Loucy (cell line): ENCODE data around the gene LAMP2.

Experiments
- H2AFZ ChIP-seq: fragments of 200-600 bp; sonication (generic); 2 replicates; pipeline ENCODE4 v1.6.0; 2016; ENCODE audit warnings: antibody characterized with exemption, mild to moderate bottlenecking, low read length, moderate library complexity
- H3F3A ChIP-seq: fragments of 200-600 bp; 2 replicates; pipeline ENCODE4 v1.6.0; 2016; ENCODE audit warnings: antibody characterized with exemption, low read depth, mild to moderate bottlenecking
- H3K27me3 ChIP-seq: fragments of 200-600 bp; sonication (generic); 2 replicates; pipeline ENCODE4 v1.6.1; 2014; ENCODE audit warnings: low read length, mild to moderate bottlenecking; ENCODE audit not compliant: insufficient read depth, poor library complexity, severe bottlenecking
- H3K36me3 ChIP-seq: fragments of 200-600 bp; sonication (generic); 2 replicates; pipeline ENCODE4 v1.6.1; 2016; ENCODE audit warnings: low read length; ENCODE audit not compliant: insufficient read depth
- H3K4me1 ChIP-seq: fragments of 200-600 bp; sonication (generic); 2 replicates; pipeline ENCODE4 v1.5.1; 2014; ENCODE audit warnings: low read length, mild to moderate bottlenecking; ENCODE audit not compliant: insufficient read depth, poor library complexity, severe bottlenecking
- H3K4me2 ChIP-seq: fragments of 200-600 bp; sonication (generic); 2 replicates; pipeline ENCODE4 v1.6.0; 2014; ENCODE audit warnings: antibody characterized with exemption, low read length, low read depth, mild to moderate bottlenecking; ENCODE audit not compliant: poor library complexity, severe bottlenecking
- H3K4me3 ChIP-seq: fragments of 200-600 bp; sonication (generic); 2 replicates; pipeline ENCODE4 v1.5.1; 2014; ENCODE audit warnings: low read length, mild to moderate bottlenecking, mixed read lengths; ENCODE audit not compliant: poor library complexity, severe bottlenecking
- H3K79me2 ChIP-seq: fragments of 200-600 bp; sonication (generic); 2 replicates; pipeline ENCODE4 v1.6.1; 2014; ENCODE audit warnings: low read length; ENCODE audit not compliant: insufficient read depth
- H3K9ac ChIP-seq: fragments of 200-600 bp; sonication (generic); 2 replicates; pipeline ENCODE4 v1.6.0; 2014; ENCODE audit warnings: mild to moderate bottlenecking, low read depth, low read length, moderate library complexity; ENCODE audit not compliant: poor library complexity, severe bottlenecking
- H3K9me2 ChIP-seq: fragments of 200-600 bp; sonication (generic); replicated peaks from 2 replicates; pipeline ENCODE4 v1.6.1; 2016; ENCODE audit warnings: low read depth, low read length, mixed read lengths
- H3K9me3 ChIP-seq: fragments of 200-600 bp; sonication (generic); 2 replicates; pipeline ENCODE4 v1.6.1; 2014; ENCODE audit warnings: mild to moderate bottlenecking, antibody characterized with exemption, low read length, low read depth; ENCODE audit not compliant: insufficient read depth
- H4K20me1 ChIP-seq: fragments of 200-600 bp; sonication (generic); 2 replicates; pipeline ENCODE4 v1.6.0; 2014; ENCODE audit warnings: antibody characterized with exemption, low read length, mild to moderate bottlenecking; ENCODE audit not compliant: insufficient read depth, poor library complexity, severe bottlenecking
- CTCF ChIP-seq: fragments of 200-600 bp; sonication (generic); conservative IDR thresholded peaks from 2 replicates; pipeline ENCODE4 v1.5.1; 2014; ENCODE audit warnings: mild to moderate bottlenecking, antibody characterized with exemption, low read length
- EZH2phosphoT487 ChIP-seq: fragments of 200-600 bp; IDR thresholded peaks from 2 replicates; pipeline ENCODE4 v1.6.1; 2018; ENCODE audit warnings: antibody characterized with exemption, mild to moderate bottlenecking, moderate library complexity, borderline replicate concordance

The LAMP2 gene

GRCh38 chrX:120512627-120513026 lies 43.5 kb upstream of the LAMP2 start:
- Histone ChIP-seq H3K9ac (no peak overlapping the region), H3K79me2 (no peaks in the 10 kb centered on the region), H3K4me3 (no peak overlapping the region), H3K9me3 (no peaks in the 10 kb centered on the region), H3K4me1 (no peaks in the 10 kb centered on the region), H4K20me1 (no peaks in the 10 kb centered on the region), H3K4me2 (no peak overlapping the region), H3F3A (no peaks in the 10 kb centered on the region), H3K36me3 (no peaks in the 10 kb centered on the region), H2AFZ (no peak overlapping the region), H3K27me3 (no peaks in the 10 kb centered on the region), H3K9me2 (no peaks in the 10 kb centered on the region)
- TF ChIP-seq EZH2phosphoT487: no peak
- TF ChIP-seq CTCF: no peak

- H4K20me1 ChIP-seq: no peaks in the 10 kb centered on the region
- TF ChIP-seq EZH2phosphoT487 (no peak), CTCF (no peak)
- H3K4me3 ChIP-seq: no peak overlapping the region
- H3K79me2 ChIP-seq: no peaks in the 10 kb centered on the region
- H3K27me3 ChIP-seq: no peaks in the 10 kb centered on the region
- H3K4me2 ChIP-seq: no peak overlapping the region
- H3K9me2 ChIP-seq: no peaks in the 10 kb centered on the region
- H3K9ac ChIP-seq: no peak overlapping the region
- H3F3A ChIP-seq: no peaks in the 10 kb centered on the region
- no peaks in the 10 kb centered on the region for H3K9me3 ChIP-seq
- no peak overlapping the region for H2AFZ ChIP-seq
- no peaks in the 10 kb centered on the region for H3K36me3 ChIP-seq
- H3K4me1 ChIP-seq: no peaks in the 10 kb centered on the region
These were observed 43.1 kb upstream of the LAMP2 start for GRCh38 chrX:120512222-120512621.

- Histone ChIP-seq H3K9me2 (no peaks in the 10 kb centered on the region), H3K4me2 (no peak overlapping the region), H3K9me3 (no peaks in the 10 kb centered on the region), H3K9ac (no peak overlapping the region), H3F3A (no peaks in the 10 kb centered on the region), H3K27me3 (no peaks in the 10 kb centered on the region), H4K20me1 (no peaks in the 10 kb centered on the region), H3K79me2 (no peaks in the 10 kb centered on the region), H3K36me3 (no peaks in the 10 kb centered on the region), H3K4me3 (no peak overlapping the region), H2AFZ (no peak overlapping the region), H3K4me1 (no peaks in the 10 kb centered on the region)
- no peak for TF ChIP-seq CTCF
- TF ChIP-seq EZH2phosphoT487: no peak
These were observed 35.5 kb upstream of the LAMP2 start for GRCh38 chrX:120504569-120504968.
